Stimulated activated CD8-positive, alpha-beta memory T cell treated with anti-CD3 and anti-CD28 coated beads, Interleukin-4, amount 100 ng/mL, for 4 hours (primary cell): ENCODE data around the gene TNIK.

ENCODE experiments used
- DNase-seq, 2 donors: peaks; one replicate each; pipeline ENCODE4 v3.0.0-alpha.2; 2020; ENCODE audit warnings: low read depth in 2 of 2, low spot score in 1 of 2

TNIK gene

DNA sequence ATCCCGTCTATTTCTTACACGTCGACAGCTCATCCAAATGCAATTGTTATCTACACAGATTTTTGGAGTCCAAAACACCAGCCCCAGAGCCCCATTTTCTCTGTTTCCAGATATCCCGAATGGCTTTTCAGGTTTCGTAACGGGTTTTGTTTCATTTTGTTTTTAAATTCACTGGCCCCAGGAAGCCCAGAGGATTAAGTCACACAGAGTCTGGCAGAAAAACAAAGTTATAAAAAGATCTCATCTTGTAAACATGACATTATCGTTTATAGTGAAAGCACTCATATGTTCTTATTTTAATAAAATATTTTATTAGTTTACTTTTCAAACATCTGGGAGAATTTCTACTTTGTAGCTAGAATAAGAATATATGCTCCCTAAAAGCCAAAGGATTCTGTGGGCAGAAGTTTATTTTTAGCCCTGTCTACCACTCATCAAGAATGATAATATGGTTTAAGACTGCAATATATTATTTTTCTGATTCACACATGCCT, 284.4 kb downstream of the TNIK start:
- DNase-seq: no peak

DNA sequence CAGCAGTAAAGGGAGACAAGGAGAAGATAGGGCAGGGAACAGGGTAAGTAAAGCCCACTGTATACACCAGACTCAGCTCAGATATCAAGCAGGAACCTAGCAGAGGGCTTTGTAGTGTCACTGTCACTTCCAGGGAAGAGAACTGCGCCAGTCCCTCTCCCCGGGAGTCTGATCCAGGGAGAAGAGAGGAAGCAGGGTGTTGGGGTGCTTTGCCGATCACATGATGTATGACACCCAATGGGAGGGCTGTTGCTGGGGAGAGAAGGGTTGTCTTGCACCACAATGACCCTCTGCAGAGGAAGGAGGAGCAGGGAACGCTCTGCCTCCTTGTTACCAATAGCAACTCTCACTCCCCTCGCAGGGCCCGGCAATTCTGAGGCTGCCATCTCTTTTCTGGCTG, 286.5 kb downstream of the TNIK start:
- DNase-seq: no peak

DNA sequence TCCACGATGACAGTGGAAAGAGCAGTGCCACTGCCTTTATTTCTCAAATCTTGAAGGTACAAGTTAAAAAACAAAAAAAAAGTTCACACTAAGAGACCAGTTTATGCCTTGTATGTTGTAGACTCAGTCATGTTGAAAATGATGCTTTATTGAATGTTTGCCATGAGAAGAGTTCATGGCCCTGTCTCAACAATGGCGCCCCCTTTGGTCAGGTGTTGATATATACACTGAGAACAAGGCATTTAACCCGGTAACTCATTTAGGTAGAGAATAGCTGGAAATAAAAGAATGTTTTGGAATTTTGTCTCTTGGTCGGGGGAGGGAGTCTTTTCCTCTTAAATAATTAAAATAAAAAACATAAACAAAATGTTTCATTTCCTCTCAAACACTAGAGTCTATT, 288.1 kb downstream of the TNIK start:
- DNase-seq: no peak

DNA sequence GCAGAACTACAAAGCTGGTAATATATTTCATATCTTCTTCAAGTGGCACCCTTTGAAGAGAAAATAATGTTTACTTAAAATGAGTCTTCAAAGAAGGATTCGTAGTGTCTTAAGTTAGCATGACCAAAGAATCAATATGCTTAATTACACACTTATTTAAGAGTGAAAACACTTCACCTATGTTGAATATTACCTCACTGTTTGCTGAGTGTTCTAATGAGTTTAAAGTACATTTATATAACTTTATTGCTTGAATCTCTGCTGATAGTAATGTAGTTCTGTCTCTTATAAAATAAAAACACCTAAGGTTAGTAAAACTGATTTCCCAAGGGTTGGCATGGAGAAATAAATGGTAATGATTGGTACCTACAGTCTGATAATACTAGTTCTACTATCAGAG, 290.3 kb downstream of the TNIK start:
- no peak for DNase-seq

DNA sequence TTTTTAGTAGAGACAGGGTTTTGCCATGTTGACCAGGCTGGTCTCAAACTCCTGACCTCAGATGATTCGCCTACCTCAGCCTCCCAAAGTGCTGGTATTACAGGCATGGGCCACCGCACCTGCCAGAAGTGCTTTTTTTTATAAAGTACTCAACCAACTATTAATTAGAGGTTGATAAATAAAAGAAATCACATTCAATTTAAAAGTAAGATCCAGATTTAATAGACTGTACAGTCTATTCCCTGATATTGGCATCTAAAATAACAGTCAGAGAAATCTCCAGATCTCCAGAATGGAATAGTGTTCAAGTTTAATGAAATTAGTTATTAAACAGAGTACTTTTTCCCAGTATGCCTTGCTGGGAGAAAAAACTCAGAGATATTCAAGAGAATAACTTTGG, 290.8 kb downstream of the TNIK start:
- DNase-seq: no peak

DNA sequence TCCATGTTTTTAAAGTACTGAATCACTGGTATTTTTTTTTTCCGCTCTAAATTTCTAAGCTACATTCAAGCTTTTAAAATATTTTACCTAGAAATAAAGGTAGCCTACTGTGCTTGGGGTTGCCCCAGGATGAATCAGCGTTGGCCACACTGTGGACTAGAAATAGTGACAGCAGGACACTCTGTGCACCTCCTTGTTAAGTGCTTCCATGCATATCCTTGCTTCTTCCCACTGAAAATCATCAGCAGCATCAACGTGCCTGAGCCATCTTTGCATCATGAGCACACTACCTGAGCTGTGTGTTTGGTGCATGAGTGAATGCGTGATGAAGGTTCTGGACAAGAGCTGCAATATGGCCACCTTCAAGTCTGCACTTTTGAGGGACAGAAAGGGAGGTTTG, 291.7 kb downstream of the TNIK start:
- DNase-seq: no peak

DNA sequence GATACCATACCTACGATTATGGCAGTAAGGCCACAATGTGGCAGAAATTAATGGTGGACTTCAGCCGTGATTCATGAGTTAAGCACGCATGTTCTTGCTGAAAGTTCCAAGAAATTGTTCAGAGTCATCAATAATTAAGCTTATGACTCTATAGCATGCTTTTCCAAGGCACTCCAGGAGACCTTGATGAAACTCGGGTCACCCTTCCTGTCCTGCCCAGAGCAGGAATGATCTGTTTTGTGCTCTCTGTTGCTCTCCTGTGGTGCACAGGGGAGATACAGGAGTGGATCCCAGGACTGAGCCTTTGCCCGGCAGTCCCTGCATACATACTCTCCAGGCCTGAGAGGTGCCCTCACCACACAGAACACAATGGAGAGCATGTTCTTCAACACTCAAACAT, 292.1 kb downstream of the TNIK start:
- no peak for DNase-seq

DNA sequence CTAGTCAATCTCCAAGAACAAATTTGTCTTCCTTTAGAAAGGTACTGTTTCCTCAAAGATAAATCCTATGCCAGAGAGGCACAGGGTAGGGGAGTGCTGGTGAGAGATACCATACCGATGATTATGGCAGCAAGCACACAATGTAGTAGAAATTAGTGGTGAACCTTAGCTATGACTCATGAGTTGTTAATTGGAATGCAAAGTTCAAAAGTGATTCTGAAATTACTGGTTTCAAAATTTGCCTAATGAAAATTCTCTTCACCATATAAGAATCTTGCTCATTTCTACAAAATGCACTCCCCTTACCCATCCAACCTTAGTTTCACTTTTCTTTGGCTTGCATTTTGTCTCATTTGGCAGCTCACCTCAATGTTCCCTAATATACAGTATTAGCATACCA, 294.2 kb downstream of the TNIK start:
- no peak for DNase-seq

DNA sequence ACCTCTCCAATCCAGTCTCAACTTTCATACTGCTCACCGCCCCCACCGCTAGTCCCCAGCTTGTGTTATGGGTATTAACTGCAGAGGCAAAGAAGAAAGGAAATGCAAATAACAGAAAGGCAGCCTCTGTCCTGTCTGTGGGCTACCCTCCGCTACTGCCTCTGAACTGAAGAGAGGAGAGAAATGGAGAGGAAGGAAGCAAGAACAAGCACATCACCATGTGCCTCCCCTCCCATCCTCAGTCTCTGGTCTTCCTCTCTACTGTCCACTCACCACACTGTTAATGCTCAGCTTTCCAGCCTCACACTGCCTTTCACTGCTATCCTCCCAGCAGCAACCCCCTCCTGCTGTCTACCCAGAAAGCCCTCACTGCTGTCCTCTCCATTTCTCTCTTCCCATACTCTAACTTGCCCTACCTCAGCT, 294.7 kb downstream of the TNIK start:
- no peak for DNase-seq

DNA sequence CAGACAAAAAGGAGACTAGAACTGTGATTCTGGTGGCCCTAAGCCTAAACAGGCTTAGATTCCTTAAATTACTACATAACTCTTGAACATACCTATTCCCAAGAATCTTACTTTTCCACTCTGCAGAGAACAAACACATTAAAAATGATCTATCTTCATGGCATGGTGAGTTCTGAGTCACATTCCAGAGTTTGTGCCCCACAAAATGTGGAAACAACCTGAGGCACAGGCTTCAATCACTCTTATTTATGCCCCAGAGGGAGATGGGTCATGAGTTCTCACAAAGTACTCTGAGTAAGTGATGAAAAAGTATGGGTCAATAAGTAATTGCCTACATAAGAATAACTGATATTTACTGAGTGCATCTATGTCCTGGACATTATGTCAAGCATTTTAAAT, 296.1 kb downstream of the TNIK start:
- DNase-seq: no peak

DNA sequence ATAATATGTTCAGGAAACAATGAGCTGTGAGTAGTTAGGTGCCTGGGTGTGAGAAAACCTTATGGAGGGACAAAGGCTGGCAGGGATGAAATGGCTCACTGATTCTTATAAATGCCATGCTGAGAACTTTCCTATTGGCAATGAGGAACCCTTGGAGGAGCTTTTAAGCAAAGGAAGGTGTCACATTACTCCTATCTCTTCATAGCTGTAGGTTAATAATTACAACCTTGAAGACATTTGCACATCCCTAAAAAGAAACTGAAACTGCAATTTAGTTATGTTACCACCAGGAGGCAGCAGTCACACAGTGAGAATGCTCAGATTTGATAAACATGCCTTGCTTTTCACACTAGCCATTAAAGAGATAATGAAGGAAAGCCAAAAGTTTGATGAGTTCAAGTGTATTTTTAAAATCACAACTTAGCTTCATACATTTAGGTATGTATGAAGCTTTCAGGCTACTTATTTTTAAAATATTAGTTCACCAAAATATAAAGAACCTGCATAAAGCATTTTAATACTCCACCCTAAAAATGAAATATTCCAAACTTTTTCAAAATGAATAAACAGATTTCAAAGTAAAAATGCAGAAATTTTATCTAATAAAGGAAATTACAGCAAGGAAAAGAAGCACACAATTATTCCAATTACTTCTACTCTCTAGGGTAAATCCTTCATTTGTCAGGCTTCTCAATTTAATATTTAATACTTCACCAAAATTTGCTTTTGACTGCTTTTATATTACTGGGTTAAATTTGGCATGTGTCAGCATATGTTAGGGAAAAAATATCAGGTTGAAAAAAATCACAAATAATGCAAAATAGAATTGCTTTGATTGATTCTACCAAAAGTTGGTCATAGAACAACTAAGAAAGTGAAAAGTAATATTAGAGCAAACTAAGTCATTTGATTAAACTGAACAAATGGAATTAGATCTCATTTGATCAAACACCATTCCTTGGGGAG, 296.8 kb downstream of the TNIK start:
- DNase-seq: no peak

DNA sequence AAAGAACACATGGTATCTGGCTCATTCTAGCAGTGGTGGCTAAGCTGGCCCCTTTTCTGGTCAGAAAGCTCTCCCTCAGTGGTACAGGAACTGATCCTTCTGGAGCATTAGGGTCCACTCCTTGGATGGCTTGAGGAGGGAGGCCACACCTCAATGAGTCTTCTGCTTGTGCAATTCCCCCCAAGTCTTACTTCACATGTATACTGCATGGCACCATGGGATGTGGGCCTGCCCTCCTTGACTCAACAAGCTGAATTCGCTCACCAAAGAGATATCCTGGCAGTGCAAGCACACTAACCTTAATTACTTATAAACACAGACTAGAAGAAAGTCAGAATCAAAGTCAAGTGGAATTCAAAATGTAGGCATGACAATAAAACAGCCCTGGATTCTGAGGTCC, 299.9 kb downstream of the TNIK start:
- no peak for DNase-seq

DNA sequence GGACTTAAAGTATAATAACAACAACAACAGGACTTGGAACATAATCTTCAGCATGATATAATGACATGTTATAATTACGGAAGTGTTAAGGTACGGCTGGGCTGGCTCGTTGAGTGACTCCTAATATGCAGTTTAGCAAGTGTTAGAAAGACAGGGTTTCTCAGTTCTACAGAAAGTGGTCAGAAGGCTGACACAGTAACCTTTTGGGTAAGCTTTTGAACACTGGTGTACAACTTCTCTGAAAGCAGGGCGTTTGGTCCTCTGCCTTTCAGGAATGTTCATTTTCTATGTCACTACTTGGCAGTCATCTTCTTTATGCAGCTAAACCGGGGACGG, 300.4 kb downstream of the TNIK start:
- DNase-seq: no peak

DNA sequence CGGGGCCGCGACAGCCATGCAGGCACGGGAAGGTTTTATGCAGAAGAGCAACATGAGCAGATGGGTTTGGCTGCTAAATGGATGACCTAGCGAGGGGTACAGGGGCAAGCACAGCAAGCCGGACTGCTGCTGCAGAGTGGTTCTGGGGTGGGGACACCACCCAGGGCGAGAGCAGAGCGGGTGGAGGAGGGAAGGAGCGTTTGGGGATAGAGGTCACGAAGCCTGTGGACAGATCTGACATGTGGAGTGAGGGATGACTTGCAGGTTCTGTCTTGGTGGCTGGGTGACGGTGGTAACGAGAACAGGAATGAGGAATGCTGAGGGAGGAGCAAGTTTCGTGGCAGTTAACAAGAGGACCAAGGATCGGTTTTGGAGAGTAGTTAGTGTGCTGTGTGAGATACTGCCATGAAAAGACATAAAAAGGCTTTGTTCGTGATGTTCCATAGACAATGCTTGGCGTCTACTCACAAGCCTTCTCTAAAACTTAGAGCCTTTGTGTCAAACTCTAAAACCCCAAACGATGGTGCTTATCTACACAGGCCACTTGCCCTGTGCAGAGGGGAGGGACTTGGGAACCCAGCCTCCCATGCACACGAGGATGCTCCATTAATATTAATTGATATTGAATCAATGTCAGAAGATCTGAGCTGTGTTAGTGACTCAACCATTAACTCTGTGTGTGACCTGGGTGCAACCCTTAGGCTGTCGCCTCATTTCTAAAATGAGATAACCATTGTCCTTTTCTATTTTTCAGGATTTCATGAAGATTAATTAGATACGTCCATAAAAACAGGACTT, 301.0 kb downstream of the TNIK start:
- DNase-seq: no peak

DNA sequence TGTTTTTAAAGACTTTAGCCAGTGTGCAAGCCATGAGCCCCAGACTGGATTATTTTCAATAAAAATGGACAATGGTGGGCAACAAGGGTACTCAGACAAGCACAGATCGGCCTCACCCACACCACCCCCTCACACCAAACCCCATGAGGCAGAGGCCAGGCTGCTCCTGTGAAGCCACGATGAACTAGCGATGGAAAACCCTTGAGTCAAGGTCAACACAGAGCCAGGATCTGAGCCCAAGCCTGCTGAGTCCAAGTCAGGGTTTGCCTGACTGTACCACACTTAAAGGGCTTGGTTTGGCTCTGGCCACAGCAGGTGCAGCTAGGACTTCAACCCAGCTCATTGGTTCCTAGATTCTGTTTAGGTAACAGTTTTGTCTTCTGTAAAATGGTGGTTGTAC, 302.2 kb downstream of the TNIK start:
- no peak for DNase-seq

DNA sequence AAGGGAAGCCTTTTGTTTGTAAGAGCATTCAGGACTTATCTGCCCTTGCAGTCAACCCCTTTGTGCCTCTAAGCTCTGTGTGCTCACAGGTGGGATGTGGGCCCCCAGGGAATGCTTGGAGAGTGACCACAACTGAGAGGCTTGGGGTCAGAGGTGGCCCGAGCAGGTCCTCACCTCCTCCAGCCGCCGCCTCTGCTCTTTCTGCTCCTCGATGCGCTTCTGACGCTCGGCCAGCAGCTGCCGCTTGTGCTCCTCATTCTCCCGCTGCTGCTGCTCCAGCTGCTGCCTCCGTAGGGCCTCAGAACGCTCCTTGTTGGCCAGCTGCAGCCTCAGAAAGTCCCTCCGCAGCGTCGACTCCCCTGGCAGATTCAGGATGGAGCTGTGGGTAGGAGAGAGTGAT, 302.9 kb downstream of the TNIK start:
- DNase-seq: no peak

DNA sequence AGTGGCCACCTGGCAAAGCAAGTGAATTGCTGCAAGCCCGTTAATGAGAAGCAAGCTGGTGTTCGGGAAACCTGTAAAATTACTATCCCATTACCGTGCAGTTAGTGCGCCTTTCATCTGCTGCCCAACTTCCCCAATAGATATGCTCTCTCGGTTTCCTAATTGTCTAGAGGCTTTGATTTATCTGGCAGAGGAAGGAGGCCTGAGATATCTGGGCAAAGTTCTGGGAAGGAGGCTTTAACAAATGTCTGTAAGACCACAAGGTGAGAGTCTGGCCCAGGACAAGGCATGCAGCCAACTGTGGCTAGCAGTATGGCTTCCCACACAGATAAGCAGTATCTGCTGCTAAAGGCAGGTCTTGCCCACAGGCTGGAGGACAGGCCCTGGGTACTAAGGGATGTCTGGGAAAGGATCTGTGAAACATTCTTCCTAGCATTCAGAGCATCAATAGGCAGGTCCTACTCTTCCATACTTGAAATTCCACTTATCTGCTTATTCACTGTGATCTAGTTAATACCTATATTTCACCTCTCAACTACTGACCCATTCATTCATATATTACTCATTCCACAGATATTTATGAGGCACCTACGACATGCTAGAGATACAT, 303.7 kb downstream of the TNIK start:
- DNase-seq: no peak

DNA sequence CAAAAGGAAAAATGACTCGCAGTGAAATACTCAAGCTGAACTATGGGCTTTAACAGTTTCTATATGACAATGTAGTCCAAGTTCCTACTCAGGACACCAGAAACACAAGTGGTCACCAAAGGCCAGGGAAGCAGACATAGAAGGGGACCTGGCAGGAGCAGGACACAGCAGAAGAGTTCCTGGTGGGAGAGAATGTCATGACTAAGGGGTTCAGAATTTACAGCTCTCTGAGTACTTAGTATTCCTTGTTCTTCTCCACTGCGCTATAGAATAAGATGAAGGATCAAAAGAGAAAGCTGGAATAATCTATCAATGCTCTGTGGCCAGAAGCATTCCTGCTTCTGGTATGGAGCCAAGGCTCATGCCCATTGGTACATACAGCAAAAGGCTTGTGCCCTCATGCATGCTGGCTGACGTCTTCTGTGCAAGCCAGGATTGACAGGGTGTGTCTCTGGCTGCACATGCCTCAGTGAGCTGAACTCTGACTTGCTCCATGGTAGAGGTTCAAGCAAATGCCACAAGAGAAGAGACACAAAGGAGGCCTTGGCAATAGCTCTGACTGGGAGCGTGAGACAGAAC, 305.0 kb downstream of the TNIK start:
- no peak for DNase-seq

DNA sequence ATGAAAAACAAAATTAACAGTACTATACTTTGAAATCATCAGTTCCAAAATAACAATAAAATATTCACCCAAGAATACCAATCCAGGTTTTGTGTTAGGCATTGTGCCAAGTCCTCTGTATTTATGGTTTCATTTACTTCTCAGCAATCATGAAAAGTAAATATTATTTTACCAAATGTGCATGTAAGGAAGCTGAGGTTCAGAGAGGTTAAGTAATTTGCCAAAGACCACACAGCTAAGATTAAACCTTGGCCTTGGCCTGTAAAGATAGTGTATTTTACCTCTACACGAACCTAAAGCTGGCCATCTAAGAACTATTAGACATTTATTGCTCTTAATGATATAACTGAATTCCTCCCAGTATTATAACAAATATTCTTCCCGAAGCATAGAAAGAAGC, 309.3 kb downstream of the TNIK start:
- no peak for DNase-seq

DNA sequence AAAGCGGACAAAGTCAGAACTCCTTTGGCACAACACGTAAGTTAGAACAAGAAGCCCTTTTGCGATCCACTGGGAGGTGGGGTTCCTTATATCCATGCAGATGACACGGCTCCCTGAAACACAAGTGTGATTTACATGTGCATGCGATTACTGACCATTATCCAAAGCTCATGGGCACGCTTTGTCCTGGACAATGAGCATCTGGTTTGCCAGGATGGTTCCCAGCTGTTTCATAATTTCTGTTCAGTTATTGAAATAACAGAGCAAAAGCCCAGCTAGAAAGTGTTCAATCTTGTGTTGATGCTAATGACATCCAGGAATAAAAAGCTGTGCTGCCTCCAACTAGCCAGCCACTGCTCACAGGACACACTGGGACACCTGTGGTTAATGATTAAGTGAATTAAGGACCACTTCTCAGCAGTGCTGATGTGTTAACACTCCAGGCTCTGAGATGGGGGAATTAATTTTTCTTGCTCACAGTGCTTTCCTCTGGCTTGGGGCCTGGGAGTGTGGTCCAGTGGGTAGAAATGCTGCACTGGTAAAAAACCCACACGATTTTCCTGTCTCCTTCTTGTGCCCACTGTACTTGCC, 310.6 kb downstream of the TNIK start:
- no peak for DNase-seq

DNA sequence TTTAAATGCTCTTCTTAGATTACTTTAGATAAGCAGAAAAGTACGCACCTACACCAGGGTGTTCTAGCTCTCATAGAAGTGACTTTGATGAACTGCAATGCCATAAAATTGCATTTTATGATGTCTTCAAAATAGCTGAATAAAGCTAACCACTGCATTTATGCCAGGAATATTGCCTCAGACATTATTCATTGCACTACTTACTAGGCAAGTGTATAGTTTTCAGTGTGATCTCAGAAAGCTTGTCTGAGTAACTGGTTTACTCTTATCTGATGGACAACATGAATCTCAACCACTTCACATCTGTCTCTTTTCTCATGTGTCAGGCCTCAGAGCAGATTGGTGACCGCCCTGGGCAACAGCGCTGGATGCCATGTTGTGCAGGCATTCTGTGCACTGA, 314.4 kb downstream of the TNIK start:
- no peak for DNase-seq
